Measurements from ENCODE around the gene FOXJ1.

FOXJ1 gene

GRCh38 chr17:76092526-76093413 lies 48.3 kb downstream of the FOXJ1 start:
- no peak for TF ChIP-seq Cebpa-rat (IDR thresholded peaks at IDR 0.05)

GRCh38 chr17:76091526-76092286 lies 49.3 kb downstream of the FOXJ1 start:
- peaks cover 85 to 100% (median 98%) of the 10 kb centered on the region in 11 experiments for H3K36me3 ChIP-seq

More at GRCh38 chr17:76092526-76093413, 48.3 kb downstream of the FOXJ1 start:
- no peak overlapping the region for H3K4me3 ChIP-seq
- H3K4me1 ChIP-seq, result peaks cover 0 to 33% (median 30%) of the 10 kb centered on the region in 10 experiments; a peak in 17 of 20 replicates
- no peaks in the 10 kb centered on the region for H3K9me3 ChIP-seq (replicated peaks in 1 of 11)
- H3K4me2 ChIP-seq, result peak overlapping the region in 10 of 11 experiments; percentile 9 to 77 (median 58); a peak in 18 of 22 replicates
- H4K20me1 ChIP-seq, result peaks cover 0 to 59% (median 21%) of the 10 kb centered on the region in 11 experiments; a peak in 14 of 22 replicates
- H3K27ac ChIP-seq, result peak overlapping the region in 2 of 11 experiments; percentile 10 to 23; a peak in 4 of 22 replicates
- peaks cover 85 to 100% (median 98%) of the 10 kb centered on the region in 11 experiments for H3K36me3 ChIP-seq
- H3K9ac ChIP-seq, result peak overlapping the region in 8 of 11 experiments; percentile 1 to 48 (median 14); a peak in 3 of 22 replicates
- no peaks in the 10 kb centered on the region for H3K27me3 ChIP-seq

GRCh38 chr17:76090517-76091129 lies 50.4 kb downstream of the FOXJ1 start:
- H3K27ac ChIP-seq, result peak overlapping the region in 1 of 11 experiments; percentile 46; a peak in 2 of 22 replicates
- peak overlapping the region in 1 of 11 experiments; percentile 17; a peak in 3 of 22 replicates for H3K9ac ChIP-seq
- no peak for TF ChIP-seq Cebpa-rat (IDR thresholded peaks at IDR 0.05)
- H3K4me1 ChIP-seq, result peaks cover 0 to 33% (median 30%) of the 10 kb centered on the region in 10 experiments; a peak in 17 of 20 replicates
- H3K4me3 ChIP-seq, result no peak overlapping the region
- H3K9me3 ChIP-seq (replicated peaks in 1 of 11), result no peaks in the 10 kb centered on the region
- no peak overlapping the region for H3K4me2 ChIP-seq
- H4K20me1 ChIP-seq, result peaks cover 0 to 68% (median 23%) of the 10 kb centered on the region in 11 experiments; a peak in 14 of 22 replicates
- no peaks in the 10 kb centered on the region for H3K27me3 ChIP-seq
- peaks cover 81 to 100% (median 97%) of the 10 kb centered on the region in 11 experiments for H3K36me3 ChIP-seq

More at GRCh38 chr17:76091526-76092286, 49.3 kb downstream of the FOXJ1 start:
- peaks cover 0 to 33% (median 30%) of the 10 kb centered on the region in 10 experiments; a peak in 17 of 20 replicates for H3K4me1 ChIP-seq
- H3K9me3 ChIP-seq (replicated peaks in 1 of 11), result no peaks in the 10 kb centered on the region
- H3K4me3 ChIP-seq, result no peak overlapping the region
- H3K27me3 ChIP-seq, result no peaks in the 10 kb centered on the region
- no peak for TF ChIP-seq Cebpa-rat (IDR thresholded peaks at IDR 0.05)
- H4K20me1 ChIP-seq, result peaks cover 0 to 68% (median 21%) of the 10 kb centered on the region in 11 experiments; a peak in 14 of 22 replicates
- peak overlapping the region in 8 of 11 experiments; percentile 15 to 60 (median 49); a peak in 14 of 22 replicates for H3K27ac ChIP-seq
- H3K4me2 ChIP-seq, result peak overlapping the region in 9 of 11 experiments; percentile 9 to 77 (median 58); a peak in 13 of 22 replicates
- peak overlapping the region in 3 of 11 experiments; percentile 1 to 42 (median 30); a peak in 6 of 22 replicates for H3K9ac ChIP-seq

- Histone ChIP-seq H3K4me2 (no peak overlapping the region), H3K27me3 (no peaks in the 10 kb centered on the region), H4K20me1 (peaks cover 0 to 69% (median 23%) of the 10 kb centered on the region in 11 experiments; a peak in 14 of 22 replicates), H3K36me3 (peaks cover 81 to 100% (median 97%) of the 10 kb centered on the region in 11 experiments), H3K9me3 (replicated peaks in 1 of 11) (no peaks in the 10 kb centered on the region), H3K4me3 (no peak overlapping the region), H3K9ac (peak overlapping the region in 1 of 11 experiments; percentile 23; a peak in 2 of 22 replicates), H3K4me1 (peaks cover 0 to 33% (median 30%) of the 10 kb centered on the region in 10 experiments; a peak in 17 of 20 replicates), H3K27ac (no peak overlapping the region)
- TF ChIP-seq Cebpa-rat (IDR thresholded peaks at IDR 0.05), result no peak
Observed at GRCh38 chr17:76089680-76090516, 51.1 kb downstream of the FOXJ1 start.

GRCh38 chr17:76088868-76089576 lies 52.0 kb downstream of the FOXJ1 start:
- peaks cover 81 to 100% (median 97%) of the 10 kb centered on the region in 11 experiments for H3K36me3 ChIP-seq
- TF ChIP-seq Cebpa-rat (IDR thresholded peaks at IDR 0.05), result no peak
- H3K9me3 ChIP-seq (replicated peaks in 1 of 11), result no peaks in the 10 kb centered on the region

GRCh38 chr17:76088041-76088867 lies 52.8 kb downstream of the FOXJ1 start:
- Histone ChIP-seq H3K4me3 (no peak overlapping the region), H3K9me3 (replicated peaks in 1 of 11) (no peaks in the 10 kb centered on the region), H3K4me2 (no peak overlapping the region), H4K20me1 (peaks cover 0 to 69% (median 17%) of the 10 kb centered on the region in 11 experiments; a peak in 14 of 22 replicates), H3K27me3 (no peaks in the 10 kb centered on the region), H3K36me3 (peaks cover 81 to 100% (median 97%) of the 10 kb centered on the region in 11 experiments), H3K9ac (peak overlapping the region in 2 of 11 experiments; percentile 3 to 11; a peak in 2 of 22 replicates), H3K4me1 (peaks cover 0 to 22% (median 21%) of the 10 kb centered on the region in 10 experiments; a peak in 17 of 20 replicates), H3K27ac (no peak overlapping the region)
- no peak for TF ChIP-seq Cebpa-rat (IDR thresholded peaks at IDR 0.05)

More at GRCh38 chr17:76088868-76089576, 52.0 kb downstream of the FOXJ1 start:
- no peak overlapping the region for H3K27ac ChIP-seq
- no peak overlapping the region; a peak in 1 of 22 replicates for H3K9ac ChIP-seq
- no peak overlapping the region for H3K4me3 ChIP-seq
- H4K20me1 ChIP-seq, result peaks cover 0 to 69% (median 23%) of the 10 kb centered on the region in 11 experiments; a peak in 14 of 22 replicates
- H3K4me2 ChIP-seq, result no peak overlapping the region
- no peaks in the 10 kb centered on the region for H3K27me3 ChIP-seq
- peaks cover 0 to 30% (median 29%) of the 10 kb centered on the region in 10 experiments; a peak in 17 of 20 replicates for H3K4me1 ChIP-seq
